Astrocyte of the cerebellum (primary cell): ENCODE results near the gene ATP5PO.
A peak's percentile ranks its signal among the peaks of the same experiment; 100 is the strongest.

Source experiments
- DNase-seq: peaks from one replicate; pipeline ENCODE4 v3.0.0-alpha.2; 2011; ENCODE audit warnings: low read depth
- H3K4me3 ChIP-seq: 2 replicates; pipeline ENCODE4 v1.5.1; 2011; ENCODE audit warnings: mild to moderate bottlenecking, low read depth, low read length, moderate library complexity
- CTCF ChIP-seq: IDR thresholded peaks from 2 replicates; pipeline ENCODE4 v1.5.1; 2012; ENCODE audit warnings: low read length, low read depth, moderate library complexity, mild to moderate bottlenecking; ENCODE audit errors: missing control alignments
- in situ Hi-C: cut with HindIII; loops from 2 replicates; pipeline ENCODE4 v1.10.0; 2017; ENCODE audit warnings: low sequenced_read_pairs

The ATP5PO gene

GRCh38 chr21:33901412-33902288 lies 14.0 kb downstream of the ATP5PO start:
- TF ChIP-seq CTCF = peak; percentile 78
- H3K4me3 ChIP-seq = no peak overlapping the region
- peak; percentile 57 for DNase-seq
- in situ Hi-C loops = loop anchor here (5.0 kb wide), 2 partner anchors 44 to 259 kb away; partner anchors contain the start of genes CRYZL1 and ITSN1

GRCh38 chr21:33899199-33899598 lies 16.4 kb downstream of the ATP5PO start:
- in situ Hi-C loops = no loop called here
- DNase-seq = peak; percentile 48

GRCh38 chr21:33898586-33898985 lies 17.0 kb downstream of the ATP5PO start:
- in situ Hi-C loops = no loop called here
- peak; percentile 74 for DNase-seq
- no peak for TF ChIP-seq CTCF
- no peak overlapping the region for H3K4me3 ChIP-seq

More at GRCh38 chr21:33899199-33899598, 16.4 kb downstream of the ATP5PO start:
- no peak overlapping the region for H3K4me3 ChIP-seq
- TF ChIP-seq CTCF = no peak

GRCh38 chr21:33897739-33898138 lies 17.9 kb downstream of the ATP5PO start:
- no peak overlapping the region for H3K4me3 ChIP-seq
- in situ Hi-C loops = no loop called here
- DNase-seq = no peak
- no peak for TF ChIP-seq CTCF

- no peak overlapping the region for H3K4me3 ChIP-seq
- TF ChIP-seq CTCF = no peak
- in situ Hi-C loops = no loop called here
- no peak for DNase-seq
These were observed 18.5 kb downstream of the ATP5PO start for GRCh38 chr21:33897098-33897497.

GRCh38 chr21:33896691-33897090 lies 18.9 kb downstream of the ATP5PO start:
- in situ Hi-C loops = no loop called here
- no peak for DNase-seq
- no peak for TF ChIP-seq CTCF
- H3K4me3 ChIP-seq = no peak overlapping the region
